GM20000 (cell line): ENCODE results near the gene C16orf89.
"Not testable (repeated sequence)": the region's sequence is repeated elsewhere in the genome, so short reads cannot be mapped to it uniquely, and the experiment has no call there.

Experiments
- DNase-seq: peaks from one replicate; pipeline ENCODE4 v3.0.0; 2012; ENCODE audit warnings: low spot score
- TF ChIP-seq, protein P1 (sequence below): IDR thresholded peaks from 2 replicates; pipeline ENCODE4 v1.5.1; 2012; ENCODE audit warnings: mild to moderate bottlenecking, control low read depth; ENCODE audit errors: extremely low read depth, missing control alignments

C16orf89 gene, protein sequence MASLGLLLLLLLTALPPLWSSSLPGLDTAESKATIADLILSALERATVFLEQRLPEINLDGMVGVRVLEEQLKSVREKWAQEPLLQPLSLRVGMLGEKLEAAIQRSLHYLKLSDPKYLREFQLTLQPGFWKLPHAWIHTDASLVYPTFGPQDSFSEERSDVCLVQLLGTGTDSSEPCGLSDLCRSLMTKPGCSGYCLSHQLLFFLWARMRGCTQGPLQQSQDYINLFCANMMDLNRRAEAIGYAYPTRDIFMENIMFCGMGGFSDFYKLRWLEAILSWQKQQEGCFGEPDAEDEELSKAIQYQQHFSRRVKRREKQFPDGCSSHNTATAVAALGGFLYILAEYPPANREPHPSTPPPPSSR

DNA sequence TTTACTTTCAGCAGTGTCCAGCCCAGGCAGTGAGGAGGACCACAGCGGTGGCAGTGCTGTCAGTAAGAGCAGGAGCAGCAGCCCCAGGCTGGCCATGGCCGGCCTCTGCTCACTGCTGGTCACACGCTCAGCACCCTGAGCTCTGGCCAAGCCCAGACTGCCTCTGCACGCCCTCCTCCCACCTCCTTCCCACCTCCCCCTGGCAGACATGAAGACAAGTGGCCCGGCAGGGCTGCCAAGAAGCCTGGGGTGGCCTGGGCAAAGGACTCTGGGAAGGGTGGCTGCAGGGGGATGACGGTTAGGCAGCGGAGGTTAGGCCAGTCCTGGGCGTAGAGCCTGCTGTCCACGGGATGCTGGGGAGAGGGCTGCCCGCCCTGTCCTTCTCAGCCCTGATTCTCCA, at the start of gene C16orf89:
TSS of gene C16orf89 (minus strand) at position 144 of the 400 bp plus-strand sequence. CDS start at position 96, 48 bp downstream.
- TF ChIP-seq, protein P1, sequence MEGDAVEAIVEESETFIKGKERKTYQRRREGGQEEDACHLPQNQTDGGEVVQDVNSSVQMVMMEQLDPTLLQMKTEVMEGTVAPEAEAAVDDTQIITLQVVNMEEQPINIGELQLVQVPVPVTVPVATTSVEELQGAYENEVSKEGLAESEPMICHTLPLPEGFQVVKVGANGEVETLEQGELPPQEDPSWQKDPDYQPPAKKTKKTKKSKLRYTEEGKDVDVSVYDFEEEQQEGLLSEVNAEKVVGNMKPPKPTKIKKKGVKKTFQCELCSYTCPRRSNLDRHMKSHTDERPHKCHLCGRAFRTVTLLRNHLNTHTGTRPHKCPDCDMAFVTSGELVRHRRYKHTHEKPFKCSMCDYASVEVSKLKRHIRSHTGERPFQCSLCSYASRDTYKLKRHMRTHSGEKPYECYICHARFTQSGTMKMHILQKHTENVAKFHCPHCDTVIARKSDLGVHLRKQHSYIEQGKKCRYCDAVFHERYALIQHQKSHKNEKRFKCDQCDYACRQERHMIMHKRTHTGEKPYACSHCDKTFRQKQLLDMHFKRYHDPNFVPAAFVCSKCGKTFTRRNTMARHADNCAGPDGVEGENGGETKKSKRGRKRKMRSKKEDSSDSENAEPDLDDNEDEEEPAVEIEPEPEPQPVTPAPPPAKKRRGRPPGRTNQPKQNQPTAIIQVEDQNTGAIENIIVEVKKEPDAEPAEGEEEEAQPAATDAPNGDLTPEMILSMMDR, result no peak
- DNase-seq, result no peak

DNA sequence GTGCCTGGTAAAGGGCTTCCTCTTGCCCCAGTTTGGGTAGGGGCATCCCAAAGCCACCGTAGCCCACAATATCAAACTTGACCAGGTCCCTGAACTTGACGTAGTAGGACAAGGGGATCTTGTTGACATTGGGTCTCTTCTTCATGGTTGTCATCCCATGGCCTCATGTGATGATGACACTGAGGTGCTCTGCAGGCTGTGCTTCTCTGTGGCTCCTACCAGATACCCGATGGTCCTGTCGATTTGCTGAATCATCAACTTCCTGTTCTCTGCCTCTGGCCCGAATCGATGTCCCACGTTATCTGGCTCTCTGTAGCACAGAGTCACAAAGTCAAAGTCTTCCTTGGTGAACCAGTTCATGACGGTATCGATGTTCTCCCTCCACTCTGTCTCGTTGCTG, 45.2 kb upstream of the C16orf89 start:
- DNase-seq, result not testable (repeated sequence)

DNA sequence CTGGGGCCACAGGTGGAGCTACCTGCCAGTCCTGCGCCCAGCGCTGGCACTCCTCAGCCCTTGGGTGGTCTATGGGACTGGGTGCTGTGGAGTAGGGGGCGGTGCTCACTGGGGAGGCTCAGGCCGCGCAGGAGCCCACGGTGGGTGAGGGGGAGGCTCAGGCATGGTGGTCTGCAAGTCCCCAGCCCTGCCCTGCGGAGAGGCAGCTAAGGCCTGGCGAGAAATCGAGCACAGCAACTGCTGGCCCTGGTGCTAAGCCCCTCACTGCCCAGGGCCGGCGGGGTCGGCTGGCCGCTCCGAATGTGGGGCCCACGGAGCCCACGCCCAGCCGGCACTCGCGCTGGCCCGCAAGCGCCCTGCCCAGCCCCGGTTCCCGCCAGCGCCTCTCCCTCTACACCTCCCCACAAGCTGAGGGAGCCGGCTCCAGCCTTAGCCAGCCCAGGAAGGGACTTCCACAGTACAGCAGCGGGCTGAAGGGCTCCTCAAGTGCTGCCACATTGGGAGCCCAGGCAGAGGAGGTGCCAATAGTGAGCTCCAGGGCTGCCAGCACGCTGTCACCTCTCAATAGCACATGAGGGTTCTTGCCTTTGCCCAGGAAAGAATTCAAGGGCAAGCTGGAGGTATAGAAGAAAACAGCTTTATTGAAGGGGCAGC, 42.9 kb upstream of the C16orf89 start:
- DNase-seq, result no peak
- TF ChIP-seq, protein P1, result no peak

DNA sequence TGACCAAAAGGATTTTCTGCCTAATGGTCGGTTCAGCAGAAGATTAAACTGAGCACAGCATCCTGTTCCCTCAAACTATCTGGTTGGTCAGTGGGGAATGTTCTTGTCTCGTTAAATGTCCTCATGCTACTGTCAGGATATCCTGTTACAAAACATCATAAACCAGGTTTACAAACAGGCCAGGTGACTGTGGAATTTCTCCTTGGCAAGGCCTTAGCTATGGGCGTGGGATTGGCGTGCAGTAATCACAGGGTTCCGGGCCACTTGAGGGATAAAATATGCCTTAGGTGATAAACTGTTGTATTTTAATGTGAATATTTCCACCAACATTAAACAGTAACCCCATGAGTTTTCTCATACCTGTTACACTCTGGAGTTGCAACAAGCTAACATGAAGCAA, 39.3 kb upstream of the C16orf89 start:
- DNase-seq, result not testable (repeated sequence)

DNA sequence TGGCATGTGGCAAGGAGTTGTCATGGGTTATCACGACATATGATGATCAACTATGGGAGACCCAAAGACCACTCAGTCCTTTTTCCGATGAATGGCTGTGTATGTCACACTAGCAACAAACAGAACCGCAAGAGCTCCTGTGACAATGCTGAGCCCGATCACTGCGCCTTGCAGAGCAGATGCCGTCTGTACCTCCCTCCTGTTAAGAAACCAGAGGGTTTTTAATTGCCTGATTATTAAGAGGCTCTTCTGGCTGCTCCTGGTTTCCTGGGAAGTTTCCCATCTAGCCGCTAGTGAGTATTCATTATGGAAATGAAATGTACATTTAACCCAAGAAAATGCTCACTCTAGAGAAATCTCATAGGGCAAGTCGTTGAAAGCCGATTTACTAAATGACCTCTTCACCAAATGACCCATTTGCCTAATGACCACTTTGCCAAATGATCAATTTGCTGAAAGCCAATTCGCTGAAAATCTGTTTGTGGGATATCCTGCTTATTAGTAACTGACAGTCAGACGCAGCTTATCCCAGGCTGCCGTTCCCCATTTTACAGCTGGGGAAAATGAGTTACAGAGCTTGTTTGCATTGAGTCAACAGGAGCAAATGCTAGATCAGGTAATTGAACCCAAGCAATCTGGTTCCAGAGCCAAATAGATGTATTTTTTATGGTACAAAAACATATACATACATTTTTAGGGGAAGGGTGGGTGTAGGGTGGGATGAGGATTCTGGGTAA, 37.7 kb upstream of the C16orf89 start:
- DNase-seq, result not testable (repeated sequence)

DNA sequence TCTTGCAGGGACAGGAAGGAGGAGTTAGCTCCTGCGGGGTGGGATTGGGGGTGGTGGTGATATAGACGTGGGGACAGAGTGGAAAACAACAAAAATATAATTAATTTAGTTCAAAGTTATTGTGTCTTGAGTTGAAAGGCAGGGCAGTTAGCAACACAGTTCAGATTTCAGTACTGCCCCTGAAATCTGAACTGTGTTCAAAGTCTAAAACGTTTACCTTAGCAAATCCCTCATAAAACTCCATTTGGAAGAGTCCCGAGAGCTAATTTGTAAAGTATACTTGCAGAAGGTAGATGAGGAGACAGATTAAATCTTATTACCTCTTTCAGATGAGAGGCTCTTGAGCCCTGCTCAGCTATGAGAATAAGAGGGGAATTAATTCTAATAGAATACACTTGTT, 33.4 kb upstream of the C16orf89 start:
- not testable (repeated sequence) for DNase-seq

DNA sequence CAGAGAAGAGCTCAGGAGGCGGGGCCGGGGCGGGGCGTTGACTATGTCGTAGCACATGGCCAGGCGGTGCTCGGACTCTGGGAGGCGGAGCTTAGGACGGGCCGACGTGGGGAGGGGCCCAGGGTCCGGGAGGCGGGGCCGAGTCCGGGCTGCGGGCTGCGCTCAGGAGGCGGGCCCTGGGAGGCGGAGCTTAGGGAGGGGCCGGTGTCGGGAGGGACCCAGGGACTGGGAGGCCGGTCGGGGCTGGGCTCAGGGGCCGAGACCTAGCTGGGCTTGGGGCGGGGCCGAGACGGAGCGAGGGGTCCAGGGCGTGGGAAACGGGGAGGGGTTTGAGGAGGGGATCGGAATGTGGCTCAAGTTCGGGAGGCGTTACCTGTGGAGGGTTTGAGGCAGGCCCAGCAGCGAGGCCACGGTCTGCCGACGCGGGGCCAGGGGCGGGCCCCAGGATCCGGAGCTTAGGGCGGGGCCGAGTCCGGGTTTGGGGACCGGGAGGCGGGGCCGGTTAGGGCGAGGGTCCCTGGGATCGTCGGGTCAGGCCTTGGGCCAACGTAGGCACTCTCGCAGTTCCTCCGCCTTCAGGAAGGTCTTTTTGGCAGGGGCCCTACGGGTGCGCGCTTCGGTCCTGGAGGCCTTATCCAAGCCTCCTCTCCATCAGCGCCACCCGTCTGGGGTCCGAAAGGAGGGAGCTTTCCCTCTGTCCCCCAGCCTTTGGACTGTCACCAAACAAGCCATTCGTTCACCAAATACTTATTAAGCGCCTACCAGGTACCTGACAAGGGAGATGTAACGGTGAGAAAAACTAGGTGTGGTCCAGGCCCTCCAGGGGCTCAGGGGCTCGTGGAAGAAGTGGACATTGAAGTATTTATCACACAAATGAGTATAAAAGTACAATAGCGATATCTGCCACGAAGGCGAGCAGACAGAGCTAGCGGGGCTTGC, 32.7 kb upstream of the C16orf89 start:
- peak; percentile 38 for DNase-seq

DNA sequence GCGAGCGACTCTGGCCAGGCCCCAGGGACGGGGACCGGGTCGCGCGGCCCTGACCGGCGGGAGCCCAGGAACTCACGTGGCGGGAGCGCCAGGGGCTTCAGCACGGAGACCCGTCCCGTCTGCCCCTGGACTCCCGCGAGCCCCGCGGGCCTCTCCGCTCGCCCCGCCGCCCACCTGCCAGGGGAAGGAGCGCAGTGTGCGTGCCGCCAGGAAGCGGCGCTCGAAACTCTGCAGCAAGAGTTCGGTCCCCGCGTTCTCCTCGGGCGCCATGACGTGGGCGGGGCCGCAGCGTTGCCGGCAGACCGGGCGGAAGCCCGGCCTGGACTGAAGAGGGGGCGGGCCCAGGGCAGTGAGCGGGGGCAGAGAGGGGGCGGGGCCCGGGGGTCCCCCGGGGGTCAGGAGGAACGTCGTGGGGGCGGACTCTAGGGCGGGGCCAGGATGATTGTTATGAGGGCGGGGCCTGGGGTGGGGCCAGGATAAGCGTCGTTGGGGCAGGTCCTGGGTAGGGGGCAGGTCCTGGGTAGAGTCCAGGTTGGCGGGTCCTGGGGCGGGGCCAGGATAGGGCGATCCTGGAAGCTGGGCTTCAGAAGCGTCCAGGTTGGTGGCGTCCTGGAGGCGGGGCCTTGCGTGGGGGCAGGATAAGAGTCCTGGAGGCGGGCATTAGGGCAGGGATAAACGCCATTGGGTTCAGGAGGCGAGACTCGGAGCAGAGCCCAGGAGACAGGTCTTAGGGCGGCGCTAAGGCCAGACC, 31.9 kb upstream of the C16orf89 start, which contains the start of gene EEF2KMT:
TSS of gene EEF2KMT (minus strand) at position 326 of the 751 bp plus-strand sequence. CDS start at position 270, 56 bp downstream.
- DNase-seq, result peak; percentile 95

DNA sequence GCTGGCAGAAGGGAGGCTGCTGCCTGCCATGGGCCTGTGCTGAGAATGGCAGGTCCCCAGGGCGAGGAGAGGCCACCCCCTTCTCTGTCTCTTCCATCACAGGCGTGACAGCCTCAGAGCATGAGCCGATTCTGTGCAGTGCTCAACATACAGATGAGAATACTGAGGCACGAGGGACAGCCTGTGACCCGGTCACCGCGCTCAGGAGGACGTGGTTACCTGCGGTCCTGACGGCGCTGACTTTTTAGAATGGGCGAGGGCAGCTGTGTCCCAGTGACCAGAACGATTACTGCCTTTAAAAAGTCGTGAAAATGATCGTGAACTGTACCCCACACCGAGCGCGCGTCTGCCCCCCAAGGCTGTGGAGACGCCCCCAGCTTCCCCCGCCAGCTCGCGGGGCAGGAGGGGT, 31.3 kb upstream of the C16orf89 start:
- not testable (repeated sequence) for DNase-seq

DNA sequence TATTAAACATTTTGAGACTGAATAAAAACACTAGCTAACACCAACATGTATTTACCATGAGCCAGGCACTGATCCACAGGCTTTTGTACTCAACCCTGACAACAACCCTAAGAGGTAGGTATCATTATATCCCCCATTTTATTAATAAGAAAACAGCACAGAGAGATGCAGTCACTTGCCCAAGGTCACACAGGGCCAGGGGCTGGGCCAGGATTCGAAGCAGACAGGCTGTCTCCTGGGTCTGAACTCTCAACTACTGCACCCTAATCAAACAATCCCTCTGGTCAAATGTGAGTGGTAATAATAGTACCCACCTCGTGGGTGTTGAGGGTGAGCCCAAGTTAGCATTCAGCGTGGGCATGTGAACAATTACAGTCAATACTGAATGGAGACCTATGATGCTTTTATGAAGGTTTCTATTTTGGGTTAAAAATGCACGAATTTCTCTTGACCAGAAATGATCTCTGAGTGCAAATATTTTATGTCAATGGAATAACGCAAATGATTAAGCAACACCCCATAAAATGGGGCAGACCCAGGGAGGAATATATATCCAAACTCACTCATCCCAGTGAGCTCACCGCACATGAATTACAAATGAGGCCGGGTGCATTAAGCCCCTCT, 30.8 kb upstream of the C16orf89 start:
- not testable (repeated sequence) for DNase-seq

DNA sequence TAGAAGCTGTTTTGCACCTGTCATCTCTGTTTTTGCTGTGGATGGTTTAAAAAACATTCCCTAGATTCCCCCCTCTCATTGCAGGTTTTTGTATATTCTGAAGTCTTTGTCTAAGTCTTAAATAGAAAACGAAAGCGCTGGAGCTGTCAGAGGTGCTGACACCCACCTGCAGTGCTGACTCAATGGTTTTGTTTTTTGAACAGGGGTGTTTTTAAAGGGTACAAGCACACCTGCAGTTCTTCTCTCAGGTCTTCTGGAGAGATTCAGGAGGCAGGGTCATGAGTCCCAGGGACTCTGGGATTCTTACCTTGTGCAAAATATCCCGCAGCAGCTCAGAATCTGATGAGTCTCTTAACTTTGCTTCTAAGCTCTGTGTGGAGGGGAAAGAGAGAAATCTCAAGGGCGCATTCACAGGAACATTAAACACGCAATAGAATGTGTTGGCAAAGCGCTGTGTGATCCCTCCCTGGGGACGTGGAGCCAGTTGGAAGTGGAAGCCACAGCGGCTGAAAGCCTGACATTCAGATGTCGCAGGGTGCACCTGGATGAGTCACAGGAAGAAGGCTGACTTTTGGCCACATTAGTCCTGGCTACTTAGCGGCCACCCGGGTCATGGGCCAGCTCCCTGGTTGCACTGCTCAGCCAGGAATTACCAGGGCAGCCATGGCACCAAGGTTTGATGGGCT, 29.5 kb upstream of the C16orf89 start:
- not testable (repeated sequence) for DNase-seq

DNA sequence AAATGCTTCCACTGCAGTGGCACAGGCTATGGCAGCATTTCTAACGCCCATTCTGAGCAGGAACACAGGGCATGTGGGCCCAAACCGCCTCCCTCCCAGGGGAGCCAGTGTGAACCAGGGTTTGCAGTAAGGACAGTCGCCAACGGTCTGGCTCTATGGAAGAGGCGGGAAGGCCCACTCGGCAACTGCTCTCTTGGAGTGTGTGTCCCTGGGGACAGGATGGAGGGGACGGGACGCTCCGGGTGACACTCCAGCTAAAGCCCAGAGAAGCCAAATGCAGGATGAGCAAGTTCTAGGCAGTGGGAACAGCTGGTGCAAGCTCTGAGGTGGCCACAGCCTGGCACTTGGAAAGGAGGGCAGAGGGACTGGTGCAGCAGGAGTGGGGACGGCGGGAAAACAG, 28.0 kb upstream of the C16orf89 start:
- DNase-seq, result not testable (repeated sequence)

DNA sequence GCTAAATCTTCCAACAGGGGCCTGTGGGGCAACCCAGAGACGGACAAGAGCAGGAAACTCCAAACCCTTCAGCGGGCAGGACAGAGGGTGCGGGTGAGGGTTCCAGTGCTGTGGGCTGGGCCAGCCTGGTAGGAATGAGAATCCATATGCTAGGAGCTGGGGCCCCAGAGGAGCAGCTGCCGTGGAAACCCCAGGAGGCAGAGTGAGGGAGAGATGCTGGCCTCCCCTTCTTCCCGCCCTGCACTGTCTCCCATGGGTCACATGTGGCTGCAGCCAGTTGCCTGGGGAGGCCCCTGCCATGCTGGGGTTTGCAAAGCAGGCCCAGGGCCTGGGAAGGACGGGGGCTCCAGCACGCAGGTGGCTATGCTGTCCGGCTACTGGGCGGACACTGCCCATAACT, 27.3 kb upstream of the C16orf89 start:
- not testable (repeated sequence) for DNase-seq

DNA sequence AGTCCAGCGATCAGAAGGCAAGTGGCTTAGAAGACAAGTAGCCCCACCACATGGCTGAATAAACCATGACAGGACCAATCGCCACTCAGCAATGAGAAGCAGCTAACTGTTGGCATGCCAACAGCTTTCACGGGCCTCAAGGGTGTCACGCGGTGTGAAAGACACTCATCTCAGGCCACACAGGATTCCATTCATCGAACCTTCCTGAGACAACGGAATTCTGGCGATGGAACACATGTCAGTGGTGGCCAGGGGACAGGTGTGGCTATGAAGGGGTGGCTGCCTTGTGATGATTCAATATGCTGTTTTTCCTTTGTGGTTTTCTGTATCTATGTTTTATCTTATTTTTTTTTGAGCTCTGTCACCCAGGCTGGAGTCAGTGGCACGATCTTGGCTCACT, 24.8 kb upstream of the C16orf89 start:
- DNase-seq, result not testable (repeated sequence)

DNA sequence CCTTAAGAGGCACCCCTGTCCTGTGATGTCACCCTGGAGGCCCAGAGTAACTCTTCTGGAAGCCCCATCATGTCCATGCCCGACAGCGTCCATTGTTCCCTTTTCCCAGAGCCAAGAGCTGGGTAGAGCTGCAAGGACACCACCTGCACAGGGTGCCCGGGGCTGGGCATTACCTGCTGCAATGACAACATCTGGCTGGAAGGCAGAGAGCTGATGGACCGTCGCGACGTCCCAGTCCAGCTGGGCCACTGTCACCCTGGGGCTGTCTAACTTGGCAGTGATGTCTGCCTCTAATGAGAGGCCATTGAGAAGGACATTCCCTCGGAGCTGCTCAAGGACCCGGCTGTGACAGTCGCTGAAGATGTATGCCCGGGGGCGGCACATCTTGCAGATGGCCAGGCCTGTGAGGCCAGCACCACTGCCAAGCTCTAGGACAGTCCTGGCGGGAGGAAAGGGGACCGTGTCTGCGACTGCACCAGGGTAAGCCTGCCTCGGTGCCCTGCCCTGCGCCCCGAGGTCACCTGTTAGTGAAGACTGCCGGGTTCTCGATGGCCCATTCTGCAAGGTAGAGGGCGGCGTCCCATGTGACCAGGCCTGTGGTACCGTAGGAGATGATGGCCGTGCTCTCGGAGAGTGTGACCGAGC, 24.3 kb upstream of the C16orf89 start:
- DNase-seq, result not testable (repeated sequence)
